Stimulated activated CD8-positive, alpha-beta memory T cell treated with anti-CD3 and anti-CD28 coated beads, Interleukin-7, amount 100 ng/mL, for 4 hours (primary cell): ENCODE measurements around the gene TUBGCP3.

Experiments used
- DNase-seq, 2 donors: peaks; one replicate each; pipeline ENCODE4 v3.0.0-alpha.2; 2020; ENCODE audit warnings: low read depth in 2 of 2

Gene TUBGCP3

GRCh38 chr13:112442483-112443090 lies 145.4 kb downstream of the TUBGCP3 start:
- no peak for DNase-seq

- no peak for DNase-seq
These were observed 146.1 kb downstream of the TUBGCP3 start for GRCh38 chr13:112441779-112442310.

GRCh38 chr13:112441226-112441625 lies 146.7 kb downstream of the TUBGCP3 start:
- no peak for DNase-seq

GRCh38 chr13:112438515-112438914 lies 149.4 kb downstream of the TUBGCP3 start:
- DNase-seq = no peak

- DNase-seq = no peak
These were observed 149.9 kb downstream of the TUBGCP3 start for GRCh38 chr13:112438094-112438493.

- DNase-seq = no peak
These were observed 152.0 kb downstream of the TUBGCP3 start for GRCh38 chr13:112435973-112436372.
